Hypothalamus (tissue), 51 donors: Measurements from ENCODE around the gene TNFRSF25.
"Not testable (repeated sequence)": the region's sequence is repeated elsewhere in the genome, so short reads cannot be mapped to it uniquely, and the experiment has no call there.

ENCODE experiments used
- DNase-seq, 51 donors: peaks; one replicate each; lab custom pipeline; 2025; lab: John Stamatoyannopoulos, UW

The TNFRSF25 gene

DNA sequence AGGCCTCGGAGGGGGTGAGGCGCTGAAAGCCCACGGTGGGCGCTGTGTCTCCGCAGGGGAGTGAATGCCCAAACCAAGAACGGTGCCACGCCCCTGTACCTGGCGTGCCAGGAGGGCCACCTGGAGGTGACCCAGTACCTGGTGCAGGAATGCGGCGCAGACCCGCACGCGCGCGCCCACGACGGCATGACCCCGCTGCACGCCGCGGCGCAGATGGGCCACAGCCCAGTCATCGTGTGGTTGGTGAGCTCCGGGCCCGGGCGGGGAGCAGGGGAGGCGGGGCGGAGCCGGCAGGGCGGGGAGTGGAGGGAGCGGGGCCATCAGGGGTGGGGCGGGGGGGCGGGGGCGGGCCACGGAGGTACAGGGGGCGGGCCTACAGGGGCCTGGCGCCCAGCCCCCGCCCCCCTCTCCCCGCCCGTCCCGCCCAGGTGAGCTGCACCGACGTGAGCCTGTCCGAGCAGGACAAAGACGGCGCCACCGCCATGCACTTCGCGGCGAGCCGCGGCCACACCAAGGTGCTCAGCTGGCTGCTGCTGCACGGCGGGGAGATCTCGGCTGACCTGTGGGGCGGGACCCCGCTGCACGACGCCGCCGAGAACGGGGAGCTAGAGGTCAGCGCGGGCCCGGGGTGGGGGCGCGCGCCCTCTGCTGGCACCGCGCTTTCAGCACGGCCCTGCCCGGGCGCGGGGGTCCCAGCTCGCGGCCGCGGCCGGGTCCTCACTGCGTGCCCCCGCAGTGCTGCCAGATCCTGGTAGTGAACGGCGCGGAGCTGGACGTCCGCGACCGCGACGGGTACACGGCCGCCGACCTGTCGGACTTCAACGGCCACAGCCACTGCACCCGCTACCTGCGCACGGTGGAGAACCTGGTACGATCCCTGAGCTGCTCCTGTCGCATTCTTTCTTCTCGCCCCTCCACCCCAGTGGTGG lies 25.5 kb downstream of the TNFRSF25 start:
- no peak for DNase-seq

DNA sequence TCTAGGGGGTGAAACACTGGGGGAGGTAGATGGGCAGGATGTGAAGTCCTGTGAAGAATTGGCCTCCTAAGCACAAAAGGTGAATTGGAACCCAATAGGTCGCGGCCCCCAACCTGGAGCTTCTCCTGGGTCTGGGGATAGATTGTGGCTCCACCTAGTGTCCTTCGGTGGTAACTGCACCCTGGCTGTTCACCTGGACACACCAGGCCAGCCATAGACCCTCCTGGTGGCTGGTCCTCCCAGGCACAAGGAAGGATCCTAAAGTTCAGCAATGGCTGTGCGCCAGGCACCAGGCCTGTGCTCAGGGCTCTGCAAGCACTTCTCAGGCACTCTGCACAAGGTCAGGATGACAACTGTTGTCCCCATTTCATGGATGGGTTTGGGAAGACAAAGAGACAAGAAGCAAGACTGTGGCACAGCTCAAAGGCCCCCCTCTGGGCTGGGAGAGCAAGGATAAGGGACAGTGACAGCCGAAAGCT lies 27.9 kb downstream of the TNFRSF25 start:
- DNase-seq: peak in 37 of 51 donors; percentile 8 to 65 (median 31)

DNA sequence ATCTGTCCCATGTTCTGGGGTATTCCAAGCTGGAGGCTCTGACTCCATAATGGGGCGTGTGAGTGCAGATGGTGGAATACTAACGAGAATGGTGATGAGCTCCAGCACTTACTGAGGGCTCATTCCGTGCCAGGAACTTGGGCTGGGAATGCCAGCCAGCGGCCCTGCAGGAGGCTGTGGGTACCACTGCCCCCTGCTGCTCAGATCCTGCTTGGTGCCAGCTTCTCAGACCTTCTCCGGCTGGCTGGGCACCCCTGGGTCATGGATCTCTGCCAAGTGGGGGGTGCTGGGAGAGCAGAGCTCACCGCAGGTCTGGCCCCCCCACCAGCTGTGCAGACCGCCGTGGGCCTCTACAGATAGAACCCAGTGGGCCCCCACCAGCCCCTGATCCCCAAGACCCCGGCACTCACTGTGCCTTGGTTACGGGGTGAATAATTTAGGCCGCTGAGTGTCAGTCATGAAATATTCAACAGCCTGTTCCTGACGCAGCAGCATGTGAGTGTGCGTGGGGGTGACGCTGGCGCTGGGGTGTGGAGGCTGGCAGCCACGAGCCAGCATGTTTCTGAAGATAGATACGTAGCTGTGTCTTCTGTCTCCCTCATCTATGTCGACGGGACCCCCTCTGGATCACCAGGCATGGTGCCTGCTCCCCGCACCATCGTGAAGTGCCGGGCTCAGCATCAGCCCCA lies 28.8 kb downstream of the TNFRSF25 start:
- DNase-seq: peak in 41 of 51 donors; percentile 6 to 81 (median 51)

DNA sequence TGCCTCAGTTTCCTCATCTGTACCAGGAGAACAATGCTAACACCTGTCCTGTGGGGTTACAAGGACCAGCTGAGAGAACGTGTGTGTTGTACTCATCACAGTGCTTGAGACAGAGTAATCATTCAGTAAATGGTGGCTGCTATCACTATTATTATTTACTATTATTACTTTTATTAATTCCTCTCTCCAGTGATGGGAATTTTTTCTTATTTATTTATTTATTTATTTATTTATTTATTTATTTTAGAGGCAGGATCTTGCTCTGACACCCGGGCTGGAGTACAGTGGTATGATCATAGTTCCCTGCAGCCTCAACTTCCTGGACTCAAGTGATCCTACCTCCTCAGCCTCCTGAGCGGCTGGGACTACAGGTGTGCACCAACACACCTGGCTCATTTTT lies 29.7 kb downstream of the TNFRSF25 start:
- DNase-seq: not testable (repeated sequence)

DNA sequence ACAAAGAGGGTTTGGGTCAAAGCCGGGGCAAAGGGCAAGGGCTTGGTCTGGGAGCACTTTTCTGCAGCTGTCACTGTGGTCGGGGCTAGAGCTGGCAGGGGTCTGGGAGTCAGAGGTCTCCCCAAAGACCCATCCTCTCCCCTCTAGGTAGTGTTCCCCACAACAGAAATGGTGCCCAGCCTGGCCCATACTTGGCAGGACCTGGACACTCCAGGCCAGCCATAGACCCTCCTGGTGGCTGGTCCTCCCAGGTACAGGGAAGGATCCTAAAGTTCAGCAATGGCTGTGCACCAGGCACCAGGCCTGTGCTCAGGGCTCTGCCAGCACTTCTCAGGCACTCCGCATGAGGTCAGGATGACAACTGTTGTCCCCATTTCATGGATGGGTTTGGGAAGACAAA lies 30.4 kb downstream of the TNFRSF25 start:
- DNase-seq: no peak

DNA sequence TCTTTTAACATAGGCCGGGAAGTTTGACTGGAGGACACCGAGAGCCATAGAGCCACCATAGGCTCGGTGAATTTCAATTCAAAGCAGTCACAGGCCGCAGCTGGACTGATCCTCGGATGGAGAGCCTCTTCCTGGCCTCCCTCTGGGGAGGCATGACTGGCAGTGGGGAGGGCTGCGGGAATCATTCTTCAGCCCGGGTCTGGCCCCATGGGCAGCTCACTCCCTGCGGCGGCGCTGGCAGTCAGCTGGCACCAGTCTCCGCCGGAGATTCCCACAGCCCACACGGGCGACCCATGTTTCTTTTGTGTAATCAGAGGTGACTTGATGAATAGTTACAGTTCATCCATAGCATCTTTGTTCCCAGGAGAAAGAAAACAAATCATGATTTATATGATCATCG lies 30.8 kb downstream of the TNFRSF25 start:
- no peak for DNase-seq

DNA sequence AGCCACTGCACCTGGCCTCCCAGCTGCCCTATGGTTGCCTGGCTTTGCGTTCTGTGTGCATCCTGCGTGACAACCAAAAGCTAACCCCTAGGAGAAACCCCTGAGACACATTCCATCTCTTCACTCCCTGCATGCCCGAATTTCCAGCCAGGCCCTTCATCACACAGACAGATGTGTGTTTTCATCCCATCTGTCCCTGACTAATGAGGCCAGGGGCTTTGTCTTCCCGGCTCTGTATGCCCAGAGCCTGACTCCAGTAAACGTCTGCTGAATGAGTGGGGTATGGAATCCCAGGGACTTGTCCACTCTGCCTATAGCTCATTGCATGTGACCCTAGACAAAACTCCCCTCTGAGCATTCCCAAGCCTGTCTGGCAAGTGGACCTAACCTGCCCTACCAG lies 31.8 kb downstream of the TNFRSF25 start:
- no peak for DNase-seq

DNA sequence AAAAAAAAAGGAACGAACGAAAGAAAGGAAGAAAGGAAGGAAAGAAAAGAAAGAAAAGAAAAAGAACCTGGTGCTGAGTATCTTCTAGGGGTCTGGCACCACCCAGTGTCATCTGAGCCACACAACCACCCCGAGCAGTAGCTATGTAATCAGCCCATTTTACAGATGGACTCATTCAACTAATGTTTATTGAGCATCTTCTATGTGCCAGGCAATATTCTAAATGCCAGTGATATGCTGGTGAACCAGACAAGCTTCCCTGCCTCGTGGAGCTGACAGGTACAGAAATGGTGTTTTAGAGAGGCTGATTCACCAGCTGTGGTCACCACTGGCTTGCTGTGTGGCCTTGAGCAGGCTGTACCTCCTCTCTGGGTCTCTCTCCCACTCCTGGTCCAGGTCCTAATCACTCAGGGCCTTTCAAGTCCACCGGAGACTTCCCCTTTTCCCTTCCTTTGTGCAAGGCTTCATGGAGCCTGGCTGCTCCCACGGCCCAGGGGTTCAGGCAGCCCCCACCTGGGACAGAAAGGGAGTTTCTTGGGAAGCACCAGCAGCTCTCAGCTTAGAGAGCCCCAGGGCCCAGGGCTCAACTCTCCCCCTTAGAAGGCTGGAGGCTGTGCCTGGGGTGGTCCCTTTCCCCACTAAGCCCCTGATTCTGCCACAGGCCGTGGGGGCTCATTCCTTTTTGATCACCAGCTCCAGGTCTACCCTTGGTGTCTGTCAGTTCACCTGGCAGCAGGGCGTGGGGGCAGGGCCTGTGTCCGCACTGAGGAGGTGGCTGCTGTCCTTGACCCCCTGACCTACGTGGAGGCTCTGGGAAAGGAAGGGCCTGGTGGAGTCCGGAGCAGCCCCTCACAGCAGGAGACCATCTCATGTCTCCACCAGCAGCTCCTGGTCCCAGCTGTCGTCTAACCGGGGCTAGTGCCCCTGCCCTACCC lies 34.1 kb downstream of the TNFRSF25 start:
- DNase-seq: not testable (repeated sequence)

DNA sequence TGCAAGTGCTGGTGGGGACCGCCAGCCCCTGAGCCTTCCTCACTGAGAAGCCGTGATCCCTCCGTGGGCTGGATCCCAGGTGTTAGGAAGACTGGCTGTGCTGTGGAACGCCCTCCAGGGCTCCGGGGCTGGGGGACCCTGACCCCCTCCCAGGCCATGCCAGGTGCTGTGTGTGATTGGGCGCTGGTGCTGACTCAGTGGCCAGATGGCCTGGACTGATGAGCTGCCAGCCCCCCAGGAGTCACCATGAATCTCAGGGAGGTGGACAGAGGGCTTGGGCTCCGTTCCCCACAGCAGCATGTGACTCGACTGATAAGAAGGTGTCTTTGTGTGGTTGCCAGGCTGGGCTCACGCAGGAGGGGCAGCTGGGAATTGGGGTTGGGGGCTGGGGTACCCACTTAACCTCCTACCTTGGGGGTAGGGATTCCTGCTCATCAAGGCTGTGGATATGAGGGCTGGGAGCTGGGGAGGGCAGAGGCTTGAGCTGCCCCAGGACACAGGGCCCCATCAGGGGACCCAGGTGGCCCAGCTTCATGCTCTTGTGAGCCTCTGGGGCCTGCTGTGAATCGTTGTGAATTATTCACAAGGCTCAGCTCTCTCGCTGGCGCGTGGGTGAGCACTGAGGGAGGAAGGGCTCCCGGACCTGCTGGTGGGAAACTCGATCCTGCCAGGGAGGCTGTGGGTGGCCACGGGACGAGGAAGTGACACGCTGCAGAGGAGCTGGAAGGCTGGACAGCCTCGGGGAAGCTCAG lies 36.1 kb downstream of the TNFRSF25 start:
- DNase-seq: peak in 1 of 51 donors; percentile 53

DNA sequence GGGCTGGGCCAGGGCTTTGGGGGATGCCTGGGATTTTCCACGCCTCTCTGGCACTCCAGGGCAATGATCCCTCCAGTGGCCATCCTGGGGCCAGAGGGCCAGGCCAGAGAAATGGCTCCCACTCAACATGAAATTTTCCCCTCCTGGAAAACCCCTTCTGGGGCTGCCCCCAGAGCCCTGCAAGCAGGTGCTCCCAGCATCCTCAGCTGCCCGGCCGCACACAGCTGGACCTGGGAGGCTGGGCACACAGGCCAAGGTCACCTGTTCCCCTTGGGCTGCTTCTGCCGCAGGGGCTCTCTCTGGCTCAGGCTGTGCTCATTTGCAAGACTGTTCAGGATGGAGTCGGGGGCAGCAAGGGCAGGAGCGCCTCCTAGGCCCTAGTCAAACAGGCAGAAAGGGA lies 37.5 kb downstream of the TNFRSF25 start:
- not testable (repeated sequence) for DNase-seq

DNA sequence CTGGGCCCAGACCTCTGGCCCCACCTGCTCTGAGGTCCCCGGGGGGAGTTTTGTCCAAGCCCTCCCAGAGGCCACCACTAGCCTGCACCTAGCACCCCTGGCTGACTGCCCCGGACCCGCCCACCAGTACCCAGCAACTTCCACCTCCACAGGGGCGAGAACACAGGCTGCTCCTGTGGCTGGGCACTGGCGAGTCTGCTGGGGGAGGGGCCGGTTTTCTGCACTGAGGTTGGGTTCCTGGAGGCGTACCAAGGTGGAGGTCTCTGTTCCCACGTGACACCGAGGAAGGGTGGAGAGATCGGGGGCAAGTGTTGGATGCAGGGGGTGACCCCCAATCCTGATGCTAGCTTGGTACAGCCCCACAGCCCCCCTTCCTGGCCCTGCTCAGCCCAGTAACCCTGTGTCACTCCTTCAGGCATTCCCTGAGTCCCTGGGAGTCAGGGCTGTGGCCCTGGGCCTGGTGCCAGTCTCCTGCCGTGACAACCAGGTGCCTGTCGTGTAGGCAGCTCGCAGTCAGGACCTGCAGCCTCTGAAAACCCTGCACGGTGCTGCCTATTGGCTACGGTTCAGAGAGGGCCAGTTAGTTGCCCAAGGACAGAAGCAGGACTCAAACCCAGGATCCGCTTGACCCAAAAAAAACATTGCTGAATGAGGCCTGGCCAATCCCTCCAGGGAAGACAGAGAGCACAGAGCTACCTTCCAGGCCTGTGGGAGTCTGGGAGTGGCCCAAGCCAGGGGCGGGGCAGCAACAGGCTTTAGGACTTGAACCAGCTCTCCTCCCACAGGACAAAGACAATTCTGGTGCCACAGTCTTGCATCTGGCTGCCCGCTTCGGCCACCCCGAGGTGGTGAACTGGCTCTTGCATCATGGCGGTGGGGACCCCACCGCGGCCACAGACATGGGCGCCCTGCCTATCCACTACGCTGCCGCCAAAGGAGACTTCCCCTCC lies 38.3 kb downstream of the TNFRSF25 start:
- DNase-seq: no peak

DNA sequence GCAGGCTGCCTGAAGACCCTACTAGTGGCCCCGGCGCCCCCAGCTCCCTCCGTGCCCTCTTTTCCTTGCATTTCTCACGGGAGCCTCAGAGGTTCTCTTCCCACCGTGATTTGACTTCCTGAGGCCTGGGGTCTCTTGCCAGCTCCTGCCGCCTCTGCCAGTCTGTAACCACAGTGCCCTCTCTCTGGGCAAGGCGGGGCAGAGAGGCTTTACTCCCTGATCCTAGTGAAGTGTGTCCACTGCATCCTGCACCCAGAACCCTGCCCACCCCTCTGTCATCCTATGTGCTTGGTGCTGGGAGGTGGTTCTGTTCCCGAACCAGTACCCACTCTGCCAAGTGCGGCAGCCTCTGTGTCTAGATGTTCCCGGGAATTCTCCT lies 39.0 kb downstream of the TNFRSF25 start:
- no peak for DNase-seq

DNA sequence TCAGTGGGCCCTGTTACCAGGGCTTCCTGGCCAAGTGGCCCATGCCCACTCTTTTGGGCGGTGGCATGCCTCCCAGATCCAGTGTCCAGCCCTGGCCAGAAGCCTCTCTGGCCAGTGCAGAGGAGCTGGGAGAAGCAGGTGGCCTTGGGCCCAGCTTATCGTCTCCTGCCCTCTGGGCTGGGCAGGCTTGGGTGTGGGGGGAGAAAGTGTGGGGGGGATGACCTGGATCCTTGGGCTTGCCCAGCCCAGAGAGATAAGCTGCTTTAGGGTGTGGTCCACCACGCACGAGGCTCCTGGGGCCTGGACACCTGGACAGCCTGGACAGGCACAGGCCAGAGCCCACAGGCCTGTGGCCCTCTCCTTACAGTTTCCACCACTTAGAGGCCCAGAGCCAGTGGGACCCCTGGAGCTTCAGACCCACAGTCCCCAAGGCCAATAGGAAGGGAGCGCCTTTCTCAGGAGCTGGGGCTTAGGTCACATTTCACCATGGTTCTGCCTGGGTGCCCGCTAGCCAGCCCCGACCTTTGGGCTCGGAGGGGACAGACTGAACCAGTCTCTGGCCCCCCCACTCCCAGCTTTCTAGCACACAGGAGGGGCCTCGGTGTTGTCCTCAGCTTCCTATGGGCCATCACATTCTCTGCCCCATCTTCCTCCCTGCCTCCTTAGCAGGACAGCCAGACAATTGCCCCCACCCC lies 39.5 kb downstream of the TNFRSF25 start:
- no peak for DNase-seq

DNA sequence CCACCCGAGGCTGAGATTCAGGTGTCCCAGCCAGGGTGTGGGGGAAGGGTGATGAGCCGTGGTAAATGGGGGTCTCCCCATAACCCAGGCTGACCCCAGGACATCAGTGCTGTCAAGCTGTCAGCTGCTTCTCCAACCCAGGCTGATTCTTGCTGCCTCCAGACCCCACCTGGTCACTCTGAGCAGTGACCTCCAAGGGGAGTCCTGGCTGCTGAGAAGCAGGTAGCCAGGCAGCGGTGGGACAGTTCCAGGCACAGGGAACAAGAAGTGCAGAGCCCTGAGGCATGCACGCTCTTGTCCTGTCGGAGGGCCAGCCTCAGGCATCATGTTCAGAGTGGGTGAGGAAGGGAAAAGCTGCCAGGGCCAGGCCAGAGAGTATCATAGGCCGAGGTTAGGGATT lies 40.3 kb downstream of the TNFRSF25 start:
- DNase-seq: no peak

DNA sequence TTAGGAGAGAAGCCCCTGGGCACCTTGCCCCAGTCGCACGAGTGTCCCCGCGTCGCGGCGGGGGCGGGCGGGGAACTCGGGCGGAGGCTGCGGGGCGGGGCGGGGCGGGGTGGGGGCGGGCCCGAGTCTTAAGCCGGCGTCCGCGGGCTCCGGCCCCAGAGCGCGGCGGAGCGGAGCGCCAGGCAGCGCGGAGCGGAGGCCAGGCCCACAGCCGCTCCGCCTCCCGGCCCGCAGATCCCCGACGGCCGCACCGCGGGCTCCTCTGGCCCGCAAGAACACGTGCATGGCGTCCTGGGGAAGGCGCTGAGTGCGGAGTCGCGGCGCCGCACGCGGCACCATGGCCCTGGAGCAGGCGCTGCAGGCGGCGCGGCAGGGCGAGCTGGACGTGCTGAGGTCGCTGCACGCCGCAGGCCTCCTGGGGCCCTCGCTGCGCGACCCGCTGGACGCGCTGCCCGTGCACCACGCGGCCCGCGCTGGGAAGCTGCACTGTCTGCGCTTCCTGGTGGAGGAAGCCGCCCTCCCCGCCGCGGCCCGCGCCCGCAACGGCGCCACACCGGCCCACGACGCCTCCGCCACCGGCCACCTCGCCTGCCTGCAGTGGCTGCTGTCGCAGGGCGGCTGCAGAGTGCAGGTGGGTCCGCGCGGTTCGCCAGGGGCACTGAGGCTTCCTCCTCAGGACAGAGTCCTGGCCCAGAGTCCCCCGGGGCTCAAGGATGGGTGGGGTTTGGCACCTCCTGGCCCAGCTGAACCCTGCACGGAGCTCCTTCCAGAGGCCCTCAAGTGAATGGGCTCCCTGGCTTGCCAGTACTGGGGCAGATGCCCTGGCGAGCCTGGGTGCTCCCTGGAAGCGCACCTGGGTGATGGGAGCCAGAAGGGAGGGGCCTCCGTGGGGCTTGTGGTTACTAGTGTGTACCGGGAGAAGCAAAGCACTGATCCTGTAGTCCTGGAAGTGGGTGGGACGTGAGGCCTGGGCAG lies 41.1 kb downstream of the TNFRSF25 start, which contains the start of gene ESPN:
Gene ESPN, plus strand, starts transcription at position 158 of the 975 bp plus-strand sequence. Its CDS starts 180 bp downstream, at position 338.
- no peak for DNase-seq

DNA sequence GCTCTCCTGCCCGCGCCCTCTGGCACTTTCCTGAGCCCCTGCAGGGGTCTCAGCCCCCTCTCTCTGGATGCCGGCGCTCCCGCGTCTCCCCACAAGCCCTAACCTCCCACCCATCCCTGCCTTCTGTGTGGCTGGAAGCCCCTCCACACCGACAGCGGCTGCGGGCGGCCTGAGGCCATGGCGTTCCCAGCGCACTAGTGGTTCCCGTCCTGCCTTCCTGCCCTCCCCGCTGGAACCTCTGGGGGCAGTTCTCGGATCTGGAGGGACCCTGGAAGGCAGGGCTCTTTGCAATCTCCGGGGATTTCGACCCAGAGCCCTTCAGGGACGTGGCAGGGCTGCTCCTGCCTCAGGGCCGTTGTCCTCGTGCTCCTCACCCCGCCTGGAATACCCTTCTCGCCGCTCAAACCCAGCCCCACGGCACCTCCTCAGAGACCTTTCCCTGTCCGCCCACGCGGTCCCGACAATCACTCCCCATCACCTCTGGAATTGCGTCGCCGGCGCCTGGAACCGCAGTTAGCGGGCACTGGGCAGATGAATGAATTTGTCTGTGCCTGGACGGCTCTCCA lies 41.9 kb downstream of the TNFRSF25 start:
- no peak for DNase-seq
